Endothelial cell of umbilical vein (primary cell): ENCODE results near the gene LGALS1. TPM values are rescaled to one million over a fixed set of nuclear protein-coding genes. Genes with fewer than 3 reads are reported as not detected.

ENCODE experiments used
- BruUV-seq: library from RNA; stranded (reverse); fragments of 400-500 nt; replicated peaks from 2 replicates; lab custom pipeline; 2021; lab: Mats Ljungman, UMichigan
- CTCF ChIA-PET: fragments of 300-600, 350-600 bp; sonication (Branson Sonifier 250); formaldehyde crosslinking; loops from one replicate; lab custom pipeline; 2021; ENCODE audit warnings: antibody characterized with exemption, inconsistent platforms; lab: Charles Lee
- POLR2A ChIA-PET: fragments of 300-600, 350-600 bp; sonication (Branson Sonifier 250); formaldehyde crosslinking; loops from one replicate; lab custom pipeline; 2021; ENCODE audit warnings: antibody characterized with exemption, inconsistent platforms; lab: Charles Lee
- DNase-seq: peaks from one replicate; pipeline ENCODE4 v3.0.0-alpha.2; 2011; ENCODE audit warnings: low read depth, low spot score
- FAIRE-seq: peaks from 2 replicates; lab custom pipeline; 2011; peaks lifted over from hg19 to GRCh38; lab: Jason Lieb, UNC
- H2AFZ ChIP-seq: 2 replicates; pipeline ENCODE4 v1.6.0; 2012; ENCODE audit warnings: low read depth, low read length, control low read depth, inconsistent platforms
- H3K27ac ChIP-seq: 2 replicates; pipeline ENCODE4 v1.5.1; 2011; ENCODE audit warnings: low read depth, mild to moderate bottlenecking, control low read depth, low read length, moderate library complexity; ENCODE audit not compliant: insufficient read depth
- H3K27me3 ChIP-seq, 2 experiments: 2 replicates each; pipeline versions ENCODE4 v1.6.0 to v1.6.1; 2011; ENCODE audit warnings: low read length in 2 of 2, mixed read lengths in 1 of 2; ENCODE audit not compliant: control insufficient read depth in 2 of 2, insufficient read depth in 2 of 2
- H3K36me3 ChIP-seq, 2 experiments: 2 replicates in 1 of 2; 3 replicates in 1 of 2; pipeline ENCODE4 v1.5.1; 2011; ENCODE audit warnings: low read length in 2 of 2, mild to moderate bottlenecking in 1 of 2, moderate library complexity in 1 of 2; ENCODE audit not compliant: control insufficient read depth in 2 of 2, insufficient read depth in 2 of 2; ENCODE audit errors: extremely low read depth in 1 of 2
- H3K4me1 ChIP-seq: 3 replicates; pipeline ENCODE4 v1.5.1; 2011; ENCODE audit warnings: mild to moderate bottlenecking, low read length; ENCODE audit not compliant: control insufficient read depth, insufficient read depth; ENCODE audit errors: extremely low read depth
- H3K4me2 ChIP-seq: 2 replicates; pipeline ENCODE4 v1.6.1; 2011; ENCODE audit warnings: low read length, control low read depth, mixed read lengths; ENCODE audit not compliant: insufficient read depth
- H3K4me3 ChIP-seq, 3 experiments: fragments of 200-600 bp in 1 of 3; sonication (generic), shearing (Covaris generic) in 1 of 3; replicated peaks in 1 of 3; 2 replicates each; pipeline ENCODE4 v1.5.1; 2011 to 2016; ENCODE audit warnings: control low read depth in 3 of 3, low read length in 3 of 3, mild to moderate bottlenecking in 2 of 3, inconsistent platforms in 1 of 3, low read depth in 1 of 3, moderate library complexity in 1 of 3; ENCODE audit not compliant: insufficient read depth in 1 of 3
- H3K79me2 ChIP-seq: 2 replicates; pipeline ENCODE4 v1.6.0; 2012; ENCODE audit warnings: low read length, inconsistent platforms; ENCODE audit not compliant: control insufficient read depth, insufficient read depth
- H3K9ac ChIP-seq: replicated peaks from 2 replicates; pipeline ENCODE3; 2011; ENCODE audit warnings: low read length, control low read depth; ENCODE audit not compliant: insufficient read depth; ENCODE audit errors: extremely low read depth
- H3K9me1 ChIP-seq: replicated peaks from 3 replicates; pipeline ENCODE4 v1.6.0; 2011; ENCODE audit warnings: mild to moderate bottlenecking, low read length; ENCODE audit not compliant: control insufficient read depth, insufficient read depth; ENCODE audit errors: extremely low read depth
- H3K9me3 ChIP-seq: replicated peaks from 2 replicates; pipeline ENCODE4 v1.5.1; 2012; ENCODE audit warnings: low read length, inconsistent platforms; ENCODE audit not compliant: control insufficient read depth, insufficient read depth
- H4K20me1 ChIP-seq: replicated peaks from 2 replicates; pipeline ENCODE3; 2011; ENCODE audit warnings: mild to moderate bottlenecking, low read length; ENCODE audit not compliant: control insufficient read depth, insufficient read depth; ENCODE audit errors: extremely low read depth
- CTCF ChIP-seq, 2 donors: IDR thresholded peaks; 1 replicate in 1 of 2; 2 replicates in 1 of 2; pipeline ENCODE4 v1.5.1; 2011; ENCODE audit warnings: low read length in 2 of 2, mild to moderate bottlenecking in 2 of 2, moderate library complexity in 2 of 2, control low read depth in 1 of 2, inconsistent platforms in 1 of 2, low read depth in 1 of 2; ENCODE audit not compliant: insufficient read depth in 1 of 2; ENCODE audit errors: extremely low read depth in 1 of 2
- EZH2 ChIP-seq: IDR thresholded peaks from 2 replicates; pipeline ENCODE4 v1.6.1; 2012; ENCODE audit warnings: borderline replicate concordance, low read depth, mild to moderate bottlenecking, moderate library complexity, low read length, inconsistent platforms; ENCODE audit not compliant: severe bottlenecking
- FOS ChIP-seq: IDR thresholded peaks from 2 replicates; pipeline ENCODE4 v1.6.1; 2011; ENCODE audit warnings: mild to moderate bottlenecking, low read length, moderate library complexity, borderline replicate concordance; ENCODE audit not compliant: insufficient read depth
- GATA2 ChIP-seq: IDR thresholded peaks from 2 replicates; pipeline ENCODE4 v1.7.0; 2011; ENCODE audit warnings: low read depth, mild to moderate bottlenecking, moderate library complexity, mixed read lengths, low read length; ENCODE audit not compliant: insufficient read length, insufficient read depth
- JUN ChIP-seq: IDR thresholded peaks from 2 replicates; pipeline ENCODE4 v1.6.1; 2011; ENCODE audit warnings: borderline replicate concordance, low read depth; ENCODE audit not compliant: insufficient read length, insufficient read depth
- MAX ChIP-seq: IDR thresholded peaks from 2 replicates; pipeline ENCODE4 v1.6.1; 2011; ENCODE audit not compliant: insufficient read depth, insufficient read length
- MYC ChIP-seq: IDR thresholded peaks from one replicate; pipeline ENCODE4 v1.6.1; 2011; ENCODE audit warnings: mild to moderate bottlenecking, low read depth, low read length
- POLR2A ChIP-seq: IDR thresholded peaks from 2 replicates; pipeline ENCODE4 v1.6.1; 2012; ENCODE audit warnings: low read depth, mild to moderate bottlenecking, control low read depth, low read length
- POLR2AphosphoS5 ChIP-seq: IDR thresholded peaks from 2 replicates; pipeline ENCODE4 v1.6.1; 2012; ENCODE audit warnings: low read depth, mild to moderate bottlenecking, control low read depth, low read length, moderate library complexity; ENCODE audit not compliant: insufficient read depth
- dilution Hi-C: fragments of 300-500 bp; cut with MboI; formaldehyde crosslinking; loops from one replicate; pipeline ENCODE4 v1.15.0; 2019; ENCODE audit warnings: low sequenced_read_pairs; ENCODE audit not compliant: extremely low pct_ligation_motif_present
- intact Hi-C: fragments of 100-400 bp; cut with micrococcal nuclease; formaldehyde crosslinking; loops from one replicate; pipeline ENCODE4 v1.10.0; 2022
- polyA plus RNA-seq, 4 experiments: library from polyadenylated mRNA; depleted of rRNA in 3 of 4; stranded (reverse) in 3 of 4; unstranded in 1 of 4; fragments of >200 nt; gene quantifications; 2 replicates each; pipeline versions ENCODE4 v1.2.1 to v1.2.3, GENCODE V29; 2011 to 2012; ENCODE audit warnings: missing spikeins in 1 of 4
- total RNA-seq: library from RNA; stranded (reverse); gene quantifications from 2 replicates; pipeline ENCODE4 v1.2.3, GENCODE V29; 2021

The LGALS1 gene
- total and polyA plus RNA-seq, 2 donors (not counting 3 experiments of a cell fraction or from before 2014, with no cell fraction given) = 2,698 to 13,642 TPM

GRCh38 chr22:37676736-37677492, 1.5 kb downstream of the LGALS1 start:
- Histone ChIP-seq H3K4me2 (peak overlapping the region; percentile 80), H3K27me3 (no peaks in the 10 kb centered on the region), H4K20me1 (no peaks in the 10 kb centered on the region), H3K9me1 (no peaks in the 10 kb centered on the region), H3K27ac (peak overlapping the region; percentile 81), H2AFZ (no peak overlapping the region), H3K9ac (peak overlapping the region; percentile 58), H3K79me2 (peaks cover 28% of the 10 kb centered on the region), H3K4me1 (peaks cover 9% of the 10 kb centered on the region), H3K4me3 (peak overlapping the region; percentile 63 to 80 (median 66)), H3K9me3 (no peaks in the 10 kb centered on the region), H3K36me3 (peaks cover 7 to 8% of the 10 kb centered on the region in 2 experiments)
- TSS peak; percentile 95 for BruUV-seq
- FAIRE-seq = peak; percentile 96
- TF ChIP-seq EZH2 (no peak), POLR2A (peak; percentile 81), POLR2AphosphoS5 (peak; percentile 95), CTCF (IDR thresholded peaks at IDR 0.05; ENCODE audit: extremely low read depth in 1 of 2, insufficient read depth in 1 of 2, low read depth in 1 of 2, low read length in 2 of 2) (no peak), FOS (peak; percentile 71), MYC (no peak), JUN (no peak), GATA2 (no peak), MAX (no peak)
- DNase-seq = peak; percentile 95
- CTCF ChIA-PET = interaction anchor here (1.0 to 4.0 kb wide), 5 partner anchors 9 to 33 kb away, joined by 3 to 70 read pairs (median 14); partner anchors contain the start of genes NOL12 and PDXP
- dilution Hi-C loops = no loop called here
- intact Hi-C loops = loop anchor here (1.0 to 5.0 kb wide), 3 partner anchors 9 to 115 kb away; partner anchors contain the start of genes CDC42EP1 and NOL12
- POLR2A ChIA-PET = interaction anchor here (0.6 to 1.1 kb wide), 2 partner anchors 18 to 53 kb away, joined by 5 to 7 read pairs; no protein-coding TSS in a partner anchor
